Measurements from ENCODE around the gene CD44.

Gene CD44

GRCh38 chr11:35148163-35148837 lies 9.3 kb downstream of the CD44 start:
- no peak for DNase-seq (ENCODE audit: low read depth)
- H3K4me3 ChIP-seq (ENCODE audit: low read depth, low read length): no peak overlapping the region
- TF ChIP-seq CTCF (IDR thresholded peaks at IDR 0.05; ENCODE audit: low read depth, low read length, missing control alignments): no peak

GRCh38 chr11:35150454-35150853 lies 11.5 kb downstream of the CD44 start:
- TF ChIP-seq CTCF (IDR thresholded peaks at IDR 0.05; ENCODE audit: low read depth, low read length, missing control alignments): no peak

GRCh38 chr11:35151241-35151640 lies 12.3 kb downstream of the CD44 start:
- no peak for TF ChIP-seq CTCF (IDR thresholded peaks at IDR 0.05; ENCODE audit: low read depth, low read length, missing control alignments)
- no peak for DNase-seq (ENCODE audit: low read depth)
- H3K4me3 ChIP-seq (ENCODE audit: low read depth, low read length): no peak overlapping the region

More at GRCh38 chr11:35150454-35150853, 11.5 kb downstream of the CD44 start:
- no peak for DNase-seq (ENCODE audit: low read depth)
- no peak overlapping the region for H3K4me3 ChIP-seq (ENCODE audit: low read depth, low read length)

- no peak for DNase-seq (ENCODE audit: low read depth)
- H3K4me3 ChIP-seq (ENCODE audit: low read depth, low read length): no peak overlapping the region
- TF ChIP-seq CTCF (IDR thresholded peaks at IDR 0.05; ENCODE audit: low read depth, low read length, missing control alignments): no peak
Measured at GRCh38 chr11:35151683-35152280, 12.8 kb downstream of the CD44 start.

GRCh38 chr11:35152575-35152974 lies 13.6 kb downstream of the CD44 start:
- no peak for DNase-seq (ENCODE audit: low read depth)
- no peak for TF ChIP-seq CTCF (IDR thresholded peaks at IDR 0.05; ENCODE audit: low read depth, low read length, missing control alignments)
- no peak overlapping the region for H3K4me3 ChIP-seq (ENCODE audit: low read depth, low read length)

- DNase-seq (ENCODE audit: low read depth): no peak
- H3K4me3 ChIP-seq (ENCODE audit: low read depth, low read length): no peak overlapping the region
- TF ChIP-seq CTCF (IDR thresholded peaks at IDR 0.05; ENCODE audit: low read depth, low read length, missing control alignments): no peak
Measured at GRCh38 chr11:35153280-35153679, 14.3 kb downstream of the CD44 start.

- TF ChIP-seq CTCF (IDR thresholded peaks at IDR 0.05; ENCODE audit: low read depth, low read length, missing control alignments): no peak
- no peak overlapping the region for H3K4me3 ChIP-seq (ENCODE audit: low read depth, low read length)
- DNase-seq (ENCODE audit: low read depth): no peak
Measured at GRCh38 chr11:35154952-35155351, 16.0 kb downstream of the CD44 start.
